Epidermal melanocyte (primary cell): ENCODE results near the gene ZNF581.

ENCODE experiments used
- DNase-seq: peaks from one replicate; pipeline ENCODE4 v3.0.0; 2011; ENCODE audit warnings: low spot score; ENCODE audit not compliant: insufficient read length

Gene ZNF581

GRCh38 chr19:55648585-55649267, 5.3 kb downstream of the ZNF581 start:
- no peak for DNase-seq

- DNase-seq: no peak
These were observed 6.0 kb downstream of the ZNF581 start for GRCh38 chr19:55649268-55650125.

- DNase-seq: no peak
These were observed 6.7 kb downstream of the ZNF581 start for GRCh38 chr19:55650126-55650557.

GRCh38 chr19:55650602-55651230, 7.3 kb downstream of the ZNF581 start:
- DNase-seq: no peak

- no peak for DNase-seq
These were observed 7.8 kb downstream of the ZNF581 start for GRCh38 chr19:55651236-55651635.

- DNase-seq: peak; percentile 4
These were observed 9.1 kb downstream of the ZNF581 start for GRCh38 chr19:55652311-55653128.

GRCh38 chr19:55653651-55654322, 10.3 kb downstream of the ZNF581 start:
- DNase-seq: peak; percentile 98

- peak; percentile 88 for DNase-seq
These were observed 10.9 kb downstream of the ZNF581 start for GRCh38 chr19:55654323-55654867.

- DNase-seq: peak; percentile 89
These were observed 11.6 kb downstream of the ZNF581 start, which contains the start of gene U2AF2 for GRCh38 chr19:55654868-55655647. TSS of gene U2AF2 (plus strand) at chr19:55655035. CDS start at chr19:55655105, 70 bp downstream.

- DNase-seq: no peak
These were observed 12.2 kb downstream of the ZNF581 start for GRCh38 chr19:55655648-55656040.

GRCh38 chr19:55656552-55656951, 13.1 kb downstream of the ZNF581 start:
- no peak for DNase-seq

- DNase-seq: no peak
These were observed 13.7 kb downstream of the ZNF581 start for GRCh38 chr19:55656988-55657747.

- DNase-seq: no peak
These were observed 15.5 kb downstream of the ZNF581 start for GRCh38 chr19:55658846-55659459.

GRCh38 chr19:55659822-55660221, 16.4 kb downstream of the ZNF581 start:
- DNase-seq: no peak

- DNase-seq: no peak
These were observed 17.0 kb downstream of the ZNF581 start for GRCh38 chr19:55660404-55660803.

- no peak for DNase-seq
These were observed 17.5 kb downstream of the ZNF581 start for GRCh38 chr19:55660991-55661390.

GRCh38 chr19:55661826-55662225, 18.4 kb downstream of the ZNF581 start:
- DNase-seq: no peak

GRCh38 chr19:55663846-55664536, 20.5 kb downstream of the ZNF581 start:
- no peak for DNase-seq
